ENCODE measurements around the gene SCN1A.
"Not testable (repeated sequence)": the region's sequence is repeated elsewhere in the genome, so short reads cannot be mapped to it uniquely, and the experiment has no call there.

SCN1A gene

DNA sequence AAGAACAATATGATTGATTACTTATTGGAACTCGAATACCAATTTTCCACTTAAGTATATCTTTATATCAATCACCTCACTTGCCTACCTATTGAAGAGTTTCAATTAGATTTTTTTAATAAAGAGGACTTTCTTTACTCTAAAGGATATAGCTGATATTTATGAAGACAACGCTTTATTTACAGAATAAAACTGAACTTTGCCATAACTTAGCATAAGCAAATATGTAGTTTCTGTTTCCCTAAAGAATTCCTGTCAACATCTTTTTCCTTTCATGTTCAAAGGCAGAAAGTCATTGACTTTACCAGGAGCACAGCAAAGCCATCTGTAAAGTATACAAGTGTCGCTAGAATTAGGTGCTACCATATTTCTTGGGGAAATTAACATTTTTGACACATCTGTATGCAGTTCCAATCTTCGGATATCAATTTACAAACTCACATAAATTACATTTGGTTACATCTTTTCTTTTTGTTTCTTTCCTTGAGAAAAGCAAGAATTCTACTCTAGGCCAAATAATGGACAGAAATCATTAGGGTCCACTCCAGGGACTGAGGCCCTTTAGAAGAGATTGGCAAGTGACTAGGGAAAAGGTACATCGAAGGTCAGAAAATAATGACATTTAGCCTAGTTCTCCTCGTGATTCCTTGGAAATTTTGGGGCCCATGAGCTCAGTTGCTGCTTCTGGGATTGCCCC is 7.5 kb upstream of the SCN1A start:
- no peak for DNase-seq (ENCODE audit: low read depth in 2 of 2)

DNA sequence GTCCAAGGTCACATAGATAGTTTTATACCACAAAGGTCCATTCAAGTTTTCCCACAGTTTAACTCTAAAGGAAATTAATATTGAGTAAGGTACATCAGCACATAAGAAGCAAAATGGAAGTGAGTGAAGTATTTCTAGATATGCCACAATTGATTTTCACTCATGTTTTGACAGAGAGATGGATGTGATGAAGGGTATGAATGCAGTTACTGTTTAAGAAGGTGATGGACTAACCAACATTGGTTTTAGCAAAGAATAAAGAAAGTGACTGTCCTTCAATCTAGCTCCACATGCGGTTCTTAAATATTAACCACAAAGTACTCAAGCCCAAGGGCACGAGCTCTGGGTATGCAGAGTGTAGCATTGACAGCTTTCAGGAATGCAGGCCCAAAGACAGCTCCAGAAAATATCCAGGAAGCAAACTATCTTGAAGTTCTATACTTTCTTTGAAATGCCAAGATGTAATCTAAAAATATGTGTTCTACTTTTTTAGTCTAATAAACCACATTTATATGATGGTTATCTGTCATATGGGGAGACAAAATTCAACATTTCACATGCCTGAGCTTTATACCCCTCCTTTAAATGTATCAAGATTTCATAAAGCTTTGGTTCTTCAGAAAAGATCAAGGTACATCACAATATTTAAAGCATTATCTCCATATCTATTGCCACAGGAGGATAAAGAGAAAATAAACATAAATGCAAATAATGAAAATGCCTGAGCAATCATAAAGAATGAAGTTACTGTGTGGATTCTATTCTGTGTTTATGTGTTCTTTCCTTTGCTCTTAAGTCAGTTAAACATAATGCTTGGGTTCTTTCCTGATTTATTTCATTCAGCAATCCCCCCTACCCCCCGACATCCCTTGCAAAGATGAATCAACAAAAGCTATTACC is 6.7 kb upstream of the SCN1A start:
- DNase-seq (ENCODE audit: low read depth in 2 of 2): no peak

DNA sequence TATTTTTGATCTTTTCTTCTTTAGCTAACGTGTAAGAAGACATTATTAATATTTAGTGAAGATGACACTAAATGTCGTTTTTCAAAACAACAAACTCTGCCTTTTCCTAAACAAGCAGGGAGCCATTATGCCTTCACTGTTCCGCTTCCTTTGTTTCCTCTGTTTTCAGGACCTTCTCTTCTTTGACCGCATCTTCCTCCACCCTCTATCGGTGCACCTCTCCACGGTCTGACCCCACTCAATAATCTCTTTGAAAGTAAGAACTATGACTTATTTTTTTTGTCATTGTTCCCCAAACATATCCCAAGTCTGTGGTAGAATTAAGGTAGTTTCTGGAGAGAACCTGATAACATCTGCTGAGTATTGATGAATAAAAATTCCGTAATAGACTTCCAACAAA is 5.8 kb upstream of the SCN1A start:
- no peak for DNase-seq (ENCODE audit: low read depth in 2 of 2)

DNA sequence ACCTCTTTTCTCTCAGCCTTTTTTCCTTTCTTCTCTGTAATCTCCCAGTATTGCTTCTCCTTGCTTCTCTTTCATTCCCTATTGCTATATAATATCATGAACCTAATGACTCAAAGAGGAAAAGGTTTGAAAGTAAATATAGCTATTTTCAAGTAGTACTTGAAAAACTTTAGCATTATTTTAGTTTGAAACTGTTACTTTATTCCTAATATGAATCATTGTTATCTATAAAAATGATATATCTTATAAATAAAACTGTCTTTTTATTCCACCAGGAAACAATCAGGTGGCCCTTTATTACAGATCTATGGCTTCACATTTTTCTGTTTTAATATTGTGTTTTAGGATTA is 311 bp upstream of the SCN1A start:
- no peak for DNase-seq (ENCODE audit: low read depth in 2 of 2)

DNA sequence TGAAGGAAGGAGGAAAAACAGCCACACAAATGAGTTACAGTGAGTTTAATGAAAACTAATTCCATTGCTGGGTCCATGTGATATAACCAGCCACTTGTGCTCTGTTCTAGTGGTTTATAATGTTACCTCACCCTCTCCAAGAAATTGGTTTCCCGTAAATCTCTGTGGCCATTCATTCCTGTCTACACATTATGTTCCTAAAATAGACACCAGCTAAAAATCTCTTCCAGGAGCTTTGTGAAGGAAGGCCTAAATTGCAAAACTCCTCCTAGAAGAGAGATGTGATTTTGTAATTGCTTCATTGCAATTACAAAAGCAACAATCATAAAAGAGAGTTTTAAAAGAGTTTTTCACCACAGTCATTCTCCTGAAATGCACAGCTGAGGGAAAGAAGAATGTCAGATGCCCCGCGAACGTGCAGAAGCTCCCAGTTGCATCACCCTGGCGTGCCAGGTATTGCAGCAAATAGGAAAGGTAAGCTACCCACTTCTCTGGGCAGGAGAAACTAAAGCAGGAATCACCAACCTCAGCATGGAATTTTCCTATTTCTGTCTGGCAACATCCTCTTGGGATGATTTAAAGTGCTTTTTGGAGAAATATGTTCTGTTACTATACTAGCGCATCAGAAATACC is 1.7 kb downstream of the SCN1A start:
- no peak for DNase-seq (ENCODE audit: low read depth in 2 of 2)

DNA sequence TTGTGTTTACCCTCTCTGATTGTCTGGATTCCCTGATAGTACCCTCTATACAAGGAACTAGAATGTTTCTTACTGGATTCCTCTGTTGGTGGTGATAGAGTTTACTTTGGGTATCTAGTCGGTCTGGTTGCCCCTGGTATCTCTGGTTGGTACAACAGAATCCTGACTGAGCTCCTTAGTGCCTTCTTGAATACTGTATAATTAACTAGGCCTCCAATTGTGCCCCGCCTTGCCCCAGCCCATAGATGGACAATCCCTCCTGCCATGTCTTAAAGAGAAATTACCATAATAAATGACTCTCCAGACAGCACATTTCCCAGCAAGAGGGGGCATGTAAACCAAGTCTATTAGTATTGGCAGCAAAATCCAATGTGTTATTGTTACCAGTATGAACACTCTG is 2.3 kb downstream of the SCN1A start:
- no peak for DNase-seq (ENCODE audit: low read depth in 2 of 2)

DNA sequence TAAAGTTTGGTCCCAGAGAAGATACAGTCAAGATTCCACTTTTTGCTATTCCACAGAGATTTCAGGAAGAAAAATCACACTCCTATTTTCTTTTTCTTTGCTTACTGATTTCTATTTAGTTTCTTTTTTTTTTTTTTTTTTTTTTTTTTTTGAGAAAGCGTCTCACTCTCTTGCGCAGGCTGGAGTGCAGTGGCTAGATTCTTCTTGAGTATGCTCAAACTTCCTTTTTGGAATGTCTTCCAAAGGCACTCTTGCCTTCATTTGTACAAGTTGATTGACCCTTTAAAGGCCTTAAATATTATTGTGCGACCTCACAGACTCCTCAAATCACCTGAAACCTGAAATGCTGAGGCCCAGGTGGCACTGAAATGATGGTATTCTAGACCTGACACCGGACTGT is 9.6 kb downstream of the SCN1A start:
- DNase-seq (ENCODE audit: low read depth in 2 of 2): no peak

DNA sequence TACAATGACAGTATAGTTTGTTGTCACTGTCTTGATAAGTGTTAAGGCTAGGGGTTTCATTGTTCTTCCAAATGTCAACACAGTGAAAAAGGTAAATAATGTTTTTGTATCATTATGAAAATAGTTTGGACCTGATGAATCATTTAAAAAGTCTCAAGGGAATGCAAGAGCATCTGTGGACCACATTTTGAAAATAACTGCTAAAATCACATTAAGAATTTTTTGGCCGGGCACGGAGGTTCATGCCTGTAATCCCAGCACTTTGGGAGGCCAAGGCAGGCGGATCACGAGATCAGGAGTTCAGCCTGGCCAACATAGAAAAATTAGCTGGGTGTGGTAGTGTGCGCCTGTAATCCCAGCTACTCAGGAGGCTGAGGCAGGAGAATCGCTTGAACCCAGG is 10.3 kb downstream of the SCN1A start:
- DNase-seq (ENCODE audit: low read depth in 2 of 2): no peak

DNA sequence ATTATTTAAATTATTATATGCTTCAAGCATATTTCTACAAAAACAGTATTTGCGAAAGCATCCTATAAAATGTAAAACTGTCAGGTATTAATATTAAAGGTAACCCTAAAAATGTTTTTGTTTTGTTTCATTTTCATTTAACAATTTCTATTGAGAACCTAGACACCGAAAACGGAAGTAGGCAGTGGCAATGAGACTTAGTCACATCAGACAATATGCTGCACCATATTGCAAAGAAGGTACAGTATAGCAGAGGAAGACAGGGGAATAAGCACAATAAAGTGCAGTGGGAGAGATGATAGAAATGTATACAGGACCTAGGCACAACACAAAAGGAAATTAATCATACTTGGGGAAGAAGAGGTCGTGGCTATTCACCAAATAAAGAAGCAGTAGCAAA is 12.2 kb downstream of the SCN1A start:
- no peak for DNase-seq (ENCODE audit: low read depth in 2 of 2)

DNA sequence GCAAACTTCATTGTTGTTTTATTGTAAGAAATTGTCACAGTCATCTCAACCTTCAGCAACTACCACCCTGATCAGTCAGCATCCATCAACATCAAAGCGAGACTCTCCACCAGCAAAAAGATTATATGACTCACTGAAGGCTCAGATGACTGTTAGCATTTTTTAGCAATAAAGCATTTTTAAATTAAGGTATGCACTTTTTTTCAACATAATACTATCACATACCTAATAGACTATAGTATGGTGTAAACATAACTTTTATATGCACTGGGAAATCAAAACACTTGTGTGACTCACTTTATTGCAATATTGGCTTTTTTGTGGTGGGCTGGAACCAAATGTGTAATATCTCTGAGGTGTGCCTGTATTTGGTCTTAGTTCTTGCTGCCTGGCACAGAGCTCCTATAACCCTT is 15.6 kb downstream of the SCN1A start:
- DNase-seq (ENCODE audit: low read depth in 2 of 2): no peak

DNA sequence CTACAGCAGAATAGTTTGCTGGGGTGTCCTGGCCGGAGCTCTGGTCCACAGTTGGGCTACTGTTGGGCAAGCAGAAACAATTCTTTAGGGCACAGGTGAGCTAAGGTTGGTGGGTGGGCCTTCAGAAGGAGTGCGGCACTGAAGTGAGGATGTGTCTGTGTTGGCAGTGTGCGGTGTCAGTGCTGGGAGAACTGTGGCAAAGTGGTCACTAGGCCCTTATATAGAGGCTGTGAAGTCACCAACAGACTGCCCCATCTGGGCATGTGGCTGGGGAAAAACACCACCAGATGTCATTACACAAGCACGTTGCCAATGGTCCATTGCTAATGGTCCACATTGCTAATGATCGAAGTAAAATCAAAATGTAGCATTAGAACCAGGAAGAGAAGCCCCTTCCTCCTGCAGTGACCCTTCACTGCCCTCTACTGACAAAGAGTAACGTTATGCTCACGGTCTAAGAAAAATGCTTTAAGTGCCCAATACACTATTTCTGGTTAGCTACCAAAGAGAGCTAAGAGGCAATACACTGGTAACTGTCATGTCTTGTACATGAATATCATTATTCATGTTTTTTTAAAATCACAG is 21.3 kb downstream of the SCN1A start:
- DNase-seq (ENCODE audit: low read depth in 2 of 2): no peak

DNA sequence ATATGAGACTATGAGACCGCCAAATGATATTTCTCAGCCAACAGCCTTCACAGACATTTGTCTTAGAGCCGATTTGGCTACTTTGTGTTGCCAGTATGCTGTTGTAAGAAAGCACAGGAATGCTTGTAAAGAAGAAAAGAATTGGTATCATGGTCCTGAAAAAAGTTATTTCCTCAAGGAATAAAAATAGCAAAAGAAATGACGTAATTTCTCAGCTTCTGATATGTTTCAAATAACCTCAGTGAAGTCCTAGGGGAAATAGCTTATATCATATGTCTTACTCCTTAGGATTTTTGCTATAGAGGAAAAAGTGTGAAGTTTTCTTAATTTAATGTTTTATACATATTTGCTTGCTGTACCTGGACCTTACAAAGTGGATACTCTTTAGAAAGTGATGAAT is 23.0 kb downstream of the SCN1A start:
- no peak for DNase-seq (ENCODE audit: low read depth in 2 of 2)

DNA sequence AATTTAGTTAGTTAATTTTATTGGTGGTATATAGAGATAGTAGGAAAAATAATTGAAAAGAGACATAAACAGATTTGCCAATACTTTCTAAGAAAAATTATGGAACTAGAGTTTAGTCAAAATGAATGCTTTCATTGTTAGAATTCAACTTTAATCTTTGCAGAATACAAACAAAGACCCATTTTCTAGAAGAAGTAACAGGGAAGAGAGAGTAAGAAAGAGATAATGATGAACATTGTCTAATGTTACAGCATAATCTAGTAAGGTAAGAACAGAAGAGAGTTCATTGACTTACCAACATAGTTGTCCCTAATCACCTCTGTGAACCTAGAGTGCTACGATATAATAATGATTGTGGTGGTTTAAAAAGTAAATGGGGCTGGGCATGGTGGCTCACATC is 23.7 kb downstream of the SCN1A start:
- DNase-seq (ENCODE audit: low read depth in 2 of 2): no peak

DNA sequence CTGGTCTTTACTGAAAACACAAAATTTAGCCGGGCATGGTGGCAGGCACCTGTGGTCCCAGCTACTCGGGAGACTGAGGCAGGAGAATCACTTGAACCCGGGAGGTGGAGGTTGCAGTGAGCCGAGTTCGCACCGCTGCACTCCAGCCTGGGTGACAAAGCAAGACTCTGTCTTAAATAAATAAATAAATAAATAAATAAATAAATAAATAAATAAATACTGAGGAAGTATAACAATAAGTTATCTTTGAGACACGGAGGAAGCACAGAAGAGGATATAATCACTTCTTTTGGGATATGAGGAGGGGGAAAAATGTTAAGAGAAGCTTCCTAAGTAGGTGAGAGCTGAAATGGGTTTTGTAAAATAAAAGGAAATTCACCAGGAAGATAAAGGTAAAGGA is 24.5 kb downstream of the SCN1A start:
- not testable (repeated sequence) for DNase-seq (ENCODE audit: low read depth in 2 of 2)

DNA sequence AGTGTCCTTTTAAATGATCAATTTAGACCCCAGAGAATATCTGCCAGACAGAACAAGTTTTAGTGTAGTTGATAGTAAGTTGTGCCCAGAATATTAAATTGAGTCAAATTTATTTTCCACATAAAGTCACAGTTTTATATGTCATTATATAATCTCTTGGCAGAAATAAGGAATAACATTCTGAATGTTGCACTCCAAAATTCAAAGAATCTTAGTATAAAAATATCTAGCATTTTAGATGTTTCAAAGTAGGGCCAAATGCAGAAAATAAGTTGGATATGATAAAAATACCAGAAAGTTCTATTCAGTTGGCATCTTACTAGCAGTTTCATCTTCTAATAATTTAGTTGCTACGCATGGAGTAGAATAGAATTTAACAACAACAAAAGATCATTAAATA is 33.5 kb downstream of the SCN1A start:
- DNase-seq (ENCODE audit: low read depth in 2 of 2): no peak

DNA sequence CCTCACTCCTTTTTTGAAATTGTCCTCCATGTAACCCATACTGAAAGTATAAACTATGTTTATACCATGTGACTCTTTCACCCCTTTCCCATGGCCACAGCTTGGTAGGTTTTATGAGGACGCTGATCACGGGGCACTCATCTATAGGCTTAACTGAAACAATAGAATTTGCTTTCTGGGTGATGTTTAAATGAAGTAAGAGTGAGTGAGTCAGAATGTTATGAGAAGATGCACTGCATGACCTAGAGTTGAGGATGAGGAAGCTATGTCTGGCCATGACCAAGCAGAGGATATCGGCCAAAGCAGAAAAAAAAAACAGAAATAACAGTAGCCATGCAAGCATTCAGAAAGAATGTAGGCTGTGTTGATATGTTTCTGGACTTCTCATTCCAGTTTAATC is 34.9 kb downstream of the SCN1A start:
- DNase-seq (ENCODE audit: low read depth in 2 of 2): no peak

DNA sequence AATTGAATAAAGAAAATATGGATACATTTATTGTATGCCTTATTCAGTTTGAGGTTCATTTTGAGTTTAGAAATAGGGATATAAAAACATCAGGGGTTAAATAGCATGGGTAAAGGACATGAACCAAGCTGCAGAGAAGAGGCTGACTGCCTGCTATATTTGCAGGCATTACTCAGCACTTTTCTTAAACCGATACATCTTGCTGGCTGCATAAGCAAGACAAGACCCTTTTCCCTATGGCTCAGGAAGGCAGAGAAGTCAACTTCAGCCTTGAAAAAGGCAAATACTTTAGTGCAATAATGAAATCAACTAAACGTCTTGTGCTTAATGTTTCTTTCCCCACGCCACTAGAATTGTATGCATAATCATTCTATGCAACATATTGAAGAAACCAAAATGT is 36.4 kb downstream of the SCN1A start:
- DNase-seq (ENCODE audit: low read depth in 2 of 2): no peak

DNA sequence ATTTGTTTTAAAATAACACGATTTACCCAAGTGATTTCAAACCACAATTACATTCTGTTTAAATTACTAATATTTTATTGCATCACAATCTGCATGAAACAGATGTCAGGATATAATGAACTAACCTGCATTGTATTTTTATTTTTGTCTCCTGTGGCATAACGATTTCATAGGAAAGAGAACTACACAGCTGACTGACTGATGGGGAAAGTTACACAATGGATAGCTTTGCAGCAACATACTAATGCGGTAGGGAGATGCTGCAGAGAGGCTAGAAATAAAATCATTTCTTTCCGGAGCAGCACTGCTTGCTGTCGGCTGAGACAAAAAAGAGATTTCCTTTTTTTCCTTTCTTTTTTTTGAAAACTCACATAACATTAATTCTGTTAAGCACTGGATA is 36.9 kb downstream of the SCN1A start:
- no peak for DNase-seq (ENCODE audit: low read depth in 2 of 2)

DNA sequence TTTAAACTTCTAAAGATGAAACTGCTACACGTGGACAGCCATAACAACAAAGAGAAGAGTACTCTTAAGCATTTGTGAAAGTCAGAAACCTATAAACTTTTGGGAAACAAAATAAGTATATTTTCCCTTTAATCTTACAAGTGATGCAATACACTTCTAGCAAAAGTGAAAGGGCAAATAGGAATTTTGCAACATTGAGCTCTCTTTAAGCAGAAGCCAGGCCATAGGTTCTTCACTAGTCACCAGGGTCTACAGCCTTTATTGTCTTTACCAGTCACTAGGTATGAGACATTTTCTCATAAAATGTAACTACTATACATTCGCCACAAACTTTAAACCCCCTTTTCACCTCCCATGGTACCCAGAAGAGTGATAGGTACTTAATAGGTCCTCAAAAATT is 37.5 kb downstream of the SCN1A start:
- DNase-seq (ENCODE audit: low read depth in 2 of 2): no peak

DNA sequence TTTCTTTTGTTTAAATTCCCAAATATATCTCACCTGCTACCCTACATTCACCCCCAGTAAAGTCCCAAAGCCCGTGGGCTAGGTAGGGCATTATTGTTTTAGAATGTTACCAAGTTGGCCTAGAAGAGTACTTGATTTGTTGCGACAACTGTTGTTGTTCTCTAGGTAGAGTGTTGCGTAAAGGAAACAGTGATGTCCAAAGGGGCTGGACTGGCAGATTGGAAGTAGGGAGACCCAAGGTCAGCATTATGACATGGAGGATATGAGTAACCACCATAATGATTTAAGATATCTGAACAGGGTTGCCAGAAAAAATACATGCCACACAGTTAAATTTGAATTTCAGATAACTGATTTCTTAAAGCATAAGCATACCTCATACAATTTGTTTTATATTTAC is 39.2 kb downstream of the SCN1A start:
- DNase-seq (ENCODE audit: low read depth in 2 of 2): no peak

DNA sequence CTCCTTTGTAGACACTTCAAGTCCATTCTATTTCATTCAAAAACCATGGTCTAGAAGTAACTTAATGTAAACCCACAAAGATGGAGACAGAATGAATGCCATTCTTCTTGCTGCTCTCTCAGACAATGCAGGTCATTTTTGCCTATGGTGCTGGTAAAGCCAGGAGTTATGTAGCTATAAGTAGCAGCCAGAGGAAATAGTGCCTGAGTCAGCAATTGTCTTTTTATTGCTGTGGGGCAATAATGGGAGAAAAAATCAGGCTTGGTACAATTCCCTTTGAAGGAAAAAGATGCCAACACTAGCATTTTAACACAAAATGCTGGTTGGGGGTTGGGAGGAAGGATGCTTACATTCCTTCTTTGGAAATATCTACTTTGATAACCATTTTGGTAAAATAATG is 43.5 kb downstream of the SCN1A start:
- DNase-seq (ENCODE audit: low read depth in 2 of 2): no peak

DNA sequence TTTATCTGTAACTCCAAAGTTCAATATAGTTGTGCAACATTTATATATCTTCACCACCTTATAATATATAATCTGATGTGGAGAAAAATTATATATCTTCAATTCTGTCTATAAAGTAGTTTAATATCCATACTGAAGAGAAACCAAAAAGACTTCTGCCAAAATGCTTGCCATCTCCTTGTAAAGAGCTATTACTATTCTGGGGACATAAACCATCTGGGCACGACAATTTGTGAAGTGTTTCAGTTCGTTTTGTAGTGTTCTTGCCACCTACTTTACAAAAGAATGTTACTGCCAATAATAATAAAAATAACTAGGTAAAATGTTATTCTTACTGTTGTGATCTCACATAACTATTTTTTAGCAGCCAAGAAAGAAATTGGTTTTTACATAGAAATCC is 45.1 kb downstream of the SCN1A start:
- DNase-seq (ENCODE audit: low read depth in 2 of 2): no peak

DNA sequence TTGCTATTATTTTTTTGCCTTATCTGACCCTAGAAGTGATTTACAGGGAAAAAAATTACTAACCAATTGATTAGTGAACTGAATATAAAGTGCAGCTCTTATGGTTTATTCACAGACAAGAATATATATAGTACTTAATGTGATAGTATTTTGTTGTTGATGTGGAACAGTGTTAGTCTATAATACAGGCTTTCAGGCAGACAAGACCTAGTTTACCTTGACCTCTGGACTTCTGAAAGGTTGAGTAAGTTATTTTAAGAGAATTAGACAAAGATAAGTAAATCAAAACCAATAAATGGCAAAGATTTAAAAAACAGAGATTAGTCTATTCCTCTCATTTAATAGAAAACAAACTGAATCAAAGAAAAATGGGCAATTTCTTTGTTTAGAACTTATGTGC is 46.0 kb downstream of the SCN1A start:
- no peak for DNase-seq (ENCODE audit: low read depth in 2 of 2)

Measured in activated CD8-positive, alpha-beta memory T cell treated with anti-CD3 and anti-CD28 coated beads for 4 hours (primary cell).